Measurements from ENCODE around the gene C20orf141.

The C20orf141 gene

DNA sequence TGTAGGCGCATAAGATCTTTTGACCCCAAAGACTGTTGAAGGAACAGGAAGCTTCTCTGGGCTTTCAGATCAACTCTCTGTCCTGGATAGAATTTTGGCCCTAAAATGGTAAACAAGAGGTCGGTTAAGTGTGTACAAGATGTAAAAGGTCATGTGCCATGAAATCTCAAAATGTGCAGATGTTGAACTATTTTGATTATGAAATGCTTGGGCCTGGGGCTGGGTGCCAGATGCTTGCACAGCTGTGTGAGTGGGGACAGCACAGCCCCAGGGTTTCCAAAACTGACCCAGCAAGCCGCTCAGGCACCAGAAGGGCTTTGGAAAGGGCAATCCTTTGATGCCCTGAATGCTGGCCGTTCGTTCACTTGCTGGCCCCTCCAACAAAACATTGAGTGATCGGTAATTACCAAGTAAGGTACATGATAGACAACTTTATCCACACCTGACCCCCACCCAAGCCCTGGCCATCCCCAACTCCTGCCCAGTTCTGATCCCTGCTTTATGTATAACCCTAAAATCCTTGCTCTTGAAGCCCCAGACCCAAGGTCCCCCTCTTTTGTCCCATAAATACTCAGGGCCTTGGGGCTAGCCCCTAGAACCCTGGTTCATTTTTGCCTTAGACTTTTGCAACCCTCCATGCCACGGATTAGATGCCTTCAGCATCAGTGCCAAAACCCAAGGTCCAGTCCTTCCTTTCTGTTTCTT is 3.3 kb downstream of the C20orf141 start:
- no peaks in the 10 kb centered on the region for H4K20me1 ChIP-seq (ENCODE audit: low read depth, low read length)
- H3K4me2 ChIP-seq (ENCODE audit: low read depth, low read length, poor library complexity, severe bottlenecking) = no peak overlapping the region
- no peaks in the 10 kb centered on the region for H3K27me3 ChIP-seq (ENCODE audit: low read length)
- no peaks in the 10 kb centered on the region for H3F3A ChIP-seq (ENCODE audit: insufficient read depth)
- TF ChIP-seq EZH2phosphoT487 (conservative IDR thresholded peaks at IDR 0.05; ENCODE audit: low read length) = no peak
- TF ChIP-seq, protein P1, sequence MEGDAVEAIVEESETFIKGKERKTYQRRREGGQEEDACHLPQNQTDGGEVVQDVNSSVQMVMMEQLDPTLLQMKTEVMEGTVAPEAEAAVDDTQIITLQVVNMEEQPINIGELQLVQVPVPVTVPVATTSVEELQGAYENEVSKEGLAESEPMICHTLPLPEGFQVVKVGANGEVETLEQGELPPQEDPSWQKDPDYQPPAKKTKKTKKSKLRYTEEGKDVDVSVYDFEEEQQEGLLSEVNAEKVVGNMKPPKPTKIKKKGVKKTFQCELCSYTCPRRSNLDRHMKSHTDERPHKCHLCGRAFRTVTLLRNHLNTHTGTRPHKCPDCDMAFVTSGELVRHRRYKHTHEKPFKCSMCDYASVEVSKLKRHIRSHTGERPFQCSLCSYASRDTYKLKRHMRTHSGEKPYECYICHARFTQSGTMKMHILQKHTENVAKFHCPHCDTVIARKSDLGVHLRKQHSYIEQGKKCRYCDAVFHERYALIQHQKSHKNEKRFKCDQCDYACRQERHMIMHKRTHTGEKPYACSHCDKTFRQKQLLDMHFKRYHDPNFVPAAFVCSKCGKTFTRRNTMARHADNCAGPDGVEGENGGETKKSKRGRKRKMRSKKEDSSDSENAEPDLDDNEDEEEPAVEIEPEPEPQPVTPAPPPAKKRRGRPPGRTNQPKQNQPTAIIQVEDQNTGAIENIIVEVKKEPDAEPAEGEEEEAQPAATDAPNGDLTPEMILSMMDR (IDR thresholded peaks at IDR 0.05; ENCODE audit: insufficient read depth, low read length, poor library complexity, severe bottlenecking) = no peak
- no peaks in the 10 kb centered on the region for H3K79me2 ChIP-seq (ENCODE audit: insufficient read depth, low read length)
- no peak overlapping the region for H2AFZ ChIP-seq (ENCODE audit: low read depth, low read length, severe bottlenecking)
- no peaks in the 10 kb centered on the region for H3K9me3 ChIP-seq (ENCODE audit: insufficient read depth, low read length)
- no peak overlapping the region for H3K27ac ChIP-seq (ENCODE audit: low read depth, low read length)
- H3K4me3 ChIP-seq (ENCODE audit: insufficient read depth, low read length, poor library complexity, severe bottlenecking) = no peak overlapping the region
- H3K9me2 ChIP-seq (replicated peaks; ENCODE audit: insufficient read depth, low read length) = no peaks in the 10 kb centered on the region
- no peaks in the 10 kb centered on the region for H3K36me3 ChIP-seq (ENCODE audit: low read length)
- no peak overlapping the region for H3K9ac ChIP-seq (ENCODE audit: low read length)

DNA sequence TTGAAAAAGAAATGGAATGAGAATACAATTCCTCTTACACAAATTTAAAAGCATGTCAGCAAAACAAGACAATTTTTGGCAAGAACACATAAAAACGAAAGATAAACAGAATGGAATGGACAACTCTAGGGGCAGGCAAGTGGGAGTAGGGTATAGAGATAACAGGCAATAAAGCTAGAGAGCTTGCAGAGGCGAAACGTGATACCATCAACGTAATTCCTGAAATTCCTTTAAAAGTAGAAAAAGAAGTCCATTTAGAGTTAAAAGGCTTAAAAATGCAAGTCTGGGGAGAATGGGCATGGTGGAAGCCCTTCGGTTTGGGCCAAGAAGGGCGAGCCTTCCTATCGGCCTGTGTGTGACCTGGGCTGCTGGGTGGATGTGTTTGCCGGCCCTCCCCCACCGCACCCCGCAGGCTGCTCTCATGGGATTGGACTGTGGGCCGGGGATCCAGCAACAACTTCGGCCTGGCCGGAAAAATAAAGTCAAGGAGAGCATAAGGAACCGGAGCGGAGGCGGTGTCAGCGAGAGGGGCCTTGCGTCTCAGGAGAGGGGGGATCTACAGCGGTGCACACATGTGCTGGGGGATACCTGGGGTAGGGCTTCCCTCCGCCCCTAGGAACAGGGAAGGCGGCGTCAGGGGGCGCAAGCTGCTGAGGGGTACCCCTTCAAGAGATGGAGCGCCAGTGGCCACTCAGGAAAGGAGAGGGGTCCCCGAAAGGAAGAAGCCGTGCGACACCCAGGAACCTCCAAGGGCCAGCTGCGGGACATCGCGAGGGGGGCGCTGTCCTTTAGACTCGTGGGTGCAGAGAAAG is 5.5 kb downstream of the C20orf141 start:
- no peak overlapping the region for H3K4me3 ChIP-seq (ENCODE audit: insufficient read depth, low read length, poor library complexity, severe bottlenecking)
- H3K36me3 ChIP-seq (ENCODE audit: low read length) = no peaks in the 10 kb centered on the region
- no peak overlapping the region for H3K27ac ChIP-seq (ENCODE audit: low read depth, low read length)
- no peaks in the 10 kb centered on the region for H4K20me1 ChIP-seq (ENCODE audit: low read depth, low read length)
- H3K9me2 ChIP-seq (replicated peaks; ENCODE audit: insufficient read depth, low read length) = no peaks in the 10 kb centered on the region
- H2AFZ ChIP-seq (ENCODE audit: low read depth, low read length, severe bottlenecking) = no peak overlapping the region
- no peaks in the 10 kb centered on the region for H3K27me3 ChIP-seq (ENCODE audit: low read length)
- TF ChIP-seq, protein P1 (IDR thresholded peaks at IDR 0.05; ENCODE audit: insufficient read depth, low read length, poor library complexity, severe bottlenecking) = no peak
- no peak for TF ChIP-seq EZH2phosphoT487 (conservative IDR thresholded peaks at IDR 0.05; ENCODE audit: low read length)
- H3K4me2 ChIP-seq (ENCODE audit: low read depth, low read length, poor library complexity, severe bottlenecking) = no peak overlapping the region
- H3K9ac ChIP-seq (ENCODE audit: low read length) = no peak overlapping the region
- H3F3A ChIP-seq (ENCODE audit: insufficient read depth) = no peaks in the 10 kb centered on the region
- H3K79me2 ChIP-seq (ENCODE audit: insufficient read depth, low read length) = no peaks in the 10 kb centered on the region
- H3K9me3 ChIP-seq (ENCODE audit: insufficient read depth, low read length) = no peaks in the 10 kb centered on the region

DNA sequence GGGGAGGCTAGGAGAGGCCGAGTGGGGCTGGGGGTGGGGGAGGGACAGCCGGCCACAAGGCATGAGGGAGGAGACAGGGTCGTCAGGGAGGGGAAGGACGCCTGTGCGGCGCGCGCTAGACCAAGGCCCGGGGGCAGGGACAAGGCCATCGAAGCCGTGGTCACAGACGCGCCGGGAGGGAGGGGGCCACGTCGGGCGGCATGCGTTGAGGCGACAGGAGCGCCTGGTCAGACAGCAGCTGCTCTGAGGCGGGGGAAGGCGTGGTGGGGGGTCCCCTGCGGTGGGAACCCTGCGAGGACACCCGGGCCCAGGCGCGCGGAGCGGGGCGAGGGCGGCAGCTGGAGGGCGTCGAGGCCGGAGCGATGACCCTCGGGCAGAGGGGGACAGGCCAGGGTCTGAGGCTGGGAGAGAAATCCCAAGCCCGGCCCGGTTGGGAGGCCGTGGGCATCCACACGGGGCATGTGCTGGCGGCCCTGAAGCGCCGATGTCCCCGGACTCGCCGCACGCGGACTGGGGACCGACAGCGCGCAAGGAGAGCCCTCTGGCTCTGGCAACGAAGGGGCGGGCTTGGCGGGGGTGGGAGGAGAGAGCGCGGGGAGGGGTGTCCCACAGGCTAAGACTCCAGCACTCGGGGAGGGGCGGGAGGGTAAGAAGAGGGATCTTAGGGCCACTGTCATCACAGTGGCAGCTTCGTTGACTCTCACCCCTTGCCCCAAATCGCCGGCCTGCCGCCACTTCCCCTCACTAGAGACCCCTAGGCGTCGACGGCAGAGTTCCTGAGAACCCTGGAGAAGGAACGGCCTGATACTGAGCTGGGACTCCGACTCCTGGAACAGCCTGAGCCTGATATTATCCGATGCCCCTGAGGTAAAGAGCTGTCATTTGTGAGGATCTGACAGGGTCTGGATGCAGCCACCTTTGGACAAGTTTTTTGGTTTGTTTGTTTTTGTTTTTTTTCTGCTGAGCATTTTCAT is 6.4 kb downstream of the C20orf141 start:
- Histone ChIP-seq H3K9me2 (replicated peaks; ENCODE audit: insufficient read depth, low read length) (no peaks in the 10 kb centered on the region), H3K4me3 (ENCODE audit: insufficient read depth, low read length, poor library complexity, severe bottlenecking) (no peak overlapping the region), H3K9ac (ENCODE audit: low read length) (no peak overlapping the region), H3K36me3 (ENCODE audit: low read length) (no peaks in the 10 kb centered on the region), H3K27me3 (ENCODE audit: low read length) (no peaks in the 10 kb centered on the region), H2AFZ (ENCODE audit: low read depth, low read length, severe bottlenecking) (no peak overlapping the region), H4K20me1 (ENCODE audit: low read depth, low read length) (no peaks in the 10 kb centered on the region), H3K27ac (ENCODE audit: low read depth, low read length) (no peak overlapping the region), H3K79me2 (ENCODE audit: insufficient read depth, low read length) (no peaks in the 10 kb centered on the region), H3F3A (ENCODE audit: insufficient read depth) (no peaks in the 10 kb centered on the region), H3K9me3 (ENCODE audit: insufficient read depth, low read length) (no peaks in the 10 kb centered on the region), H3K4me2 (ENCODE audit: low read depth, low read length, poor library complexity, severe bottlenecking) (no peak overlapping the region)
- TF ChIP-seq EZH2phosphoT487 (conservative IDR thresholded peaks at IDR 0.05; ENCODE audit: low read length) = no peak
- TF ChIP-seq, protein P1 (IDR thresholded peaks at IDR 0.05; ENCODE audit: insufficient read depth, low read length, poor library complexity, severe bottlenecking) = no peak
